HEK293 (cell line): Measurements from ENCODE around the gene CAPN10.

ENCODE experiments used
- KLF7 ChIP-seq: fragments of 450-650 bp; formaldehyde crosslinking; IDR thresholded peaks from 2 replicates; pipeline ENCODE4 v1.5.1; 2016; ENCODE audit warnings: missing biosample characterization, missing genetic modification characterization, borderline replicate concordance
- ZNF2 ChIP-seq: fragments of 450-650 bp; formaldehyde crosslinking; IDR thresholded peaks from 2 replicates; pipeline ENCODE4 v1.5.1; 2016; ENCODE audit warnings: missing biosample characterization, missing genetic modification characterization
- ZNF639 ChIP-seq: fragments of 450-650 bp; formaldehyde crosslinking; IDR thresholded peaks from 2 replicates; pipeline ENCODE4 v1.5.1; 2016; ENCODE audit warnings: missing biosample characterization, missing genetic modification characterization

The CAPN10 gene

GRCh38 chr2:240648155-240648649 is 61.7 kb downstream of the CAPN10 start (continued):
- no peak for TF ChIP-seq KLF7 (tag by site-specific recombination)
- no peak for TF ChIP-seq ZNF639 (tag by site-specific recombination)
- TF ChIP-seq ZNF2 (tag by site-specific recombination): no peak
